ENCODE data around the gene PRSS27.
A peak's percentile ranks its signal among the peaks of the same experiment; 100 is the strongest.
"Not testable (repeated sequence)": the region's sequence is repeated elsewhere in the genome, so short reads cannot be mapped to it uniquely, and the experiment has no call there.

Gene PRSS27

GRCh38 chr16:2670017-2670416 is 50.0 kb downstream of the PRSS27 start:
- peak; percentile 77 to 85 for DNase-seq

- not testable (repeated sequence) for DNase-seq
Observed at GRCh38 chr16:2669587-2669986, 50.4 kb downstream of the PRSS27 start.

DNA sequence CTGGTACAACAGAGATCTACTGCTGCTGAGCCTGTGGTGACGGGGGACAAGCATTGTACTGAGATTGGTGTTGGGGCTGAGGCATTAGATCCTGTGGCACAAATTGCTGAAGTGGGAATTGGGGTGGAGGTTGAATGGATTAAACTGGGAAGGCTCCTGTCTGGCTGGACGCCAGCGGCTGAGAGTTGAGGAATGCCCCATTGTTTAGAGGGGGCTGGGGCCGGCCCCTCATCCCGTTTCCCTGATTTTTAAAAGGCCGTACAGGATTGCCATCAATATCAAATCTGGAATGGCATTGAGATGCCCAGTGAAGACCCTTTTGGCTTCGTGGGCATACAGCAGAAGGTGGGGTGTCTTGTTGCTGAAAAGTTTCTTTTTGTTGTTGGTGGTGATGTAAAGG is 53.4 kb downstream of the PRSS27 start:
- DNase-seq, result not testable (repeated sequence)

DNA sequence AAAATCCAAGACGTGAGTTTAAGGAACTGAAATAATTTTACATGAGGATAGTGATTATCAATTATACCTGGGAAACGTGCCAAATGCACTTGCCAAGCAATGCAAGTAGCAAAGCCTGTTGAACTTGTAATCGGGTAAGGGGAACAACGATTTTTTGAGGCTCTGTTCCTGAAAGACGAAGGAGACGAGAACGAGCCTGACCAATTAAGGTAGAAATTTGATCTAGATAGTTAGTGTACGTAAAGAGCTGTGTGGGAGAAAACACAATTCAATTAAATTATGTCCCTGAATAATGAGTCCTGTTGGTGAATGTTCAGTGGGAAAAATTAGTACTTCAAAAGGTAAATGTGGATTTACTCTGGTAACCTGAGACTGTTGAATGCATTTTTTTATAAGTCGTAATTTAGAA is 55.4 kb downstream of the PRSS27 start:
- DNase-seq, result no peak

- DNase-seq, result peak; percentile 66 to 78
Observed at GRCh38 chr16:2663553-2664546, 56.2 kb downstream of the PRSS27 start.
